HG03565 (cell line): Measurements from ENCODE around the gene SIRPD.

Experiments
- ATAC-seq: cut with Tn5 transposase; IDR thresholded peaks from one replicate; pipeline ENCODE4 v1.9.1; 2021; ENCODE audit warnings: mild to moderate bottlenecking, moderate library complexity; ENCODE audit not compliant: unreplicated experiment

SIRPD gene

GRCh38 chr20:1538655-1539054, 18.9 kb downstream of the SIRPD start:
- ATAC-seq, result no peak

GRCh38 chr20:1537731-1538058, 19.8 kb downstream of the SIRPD start:
- no peak for ATAC-seq

GRCh38 chr20:1536893-1537730, 20.4 kb downstream of the SIRPD start:
- no peak for ATAC-seq

DNA sequence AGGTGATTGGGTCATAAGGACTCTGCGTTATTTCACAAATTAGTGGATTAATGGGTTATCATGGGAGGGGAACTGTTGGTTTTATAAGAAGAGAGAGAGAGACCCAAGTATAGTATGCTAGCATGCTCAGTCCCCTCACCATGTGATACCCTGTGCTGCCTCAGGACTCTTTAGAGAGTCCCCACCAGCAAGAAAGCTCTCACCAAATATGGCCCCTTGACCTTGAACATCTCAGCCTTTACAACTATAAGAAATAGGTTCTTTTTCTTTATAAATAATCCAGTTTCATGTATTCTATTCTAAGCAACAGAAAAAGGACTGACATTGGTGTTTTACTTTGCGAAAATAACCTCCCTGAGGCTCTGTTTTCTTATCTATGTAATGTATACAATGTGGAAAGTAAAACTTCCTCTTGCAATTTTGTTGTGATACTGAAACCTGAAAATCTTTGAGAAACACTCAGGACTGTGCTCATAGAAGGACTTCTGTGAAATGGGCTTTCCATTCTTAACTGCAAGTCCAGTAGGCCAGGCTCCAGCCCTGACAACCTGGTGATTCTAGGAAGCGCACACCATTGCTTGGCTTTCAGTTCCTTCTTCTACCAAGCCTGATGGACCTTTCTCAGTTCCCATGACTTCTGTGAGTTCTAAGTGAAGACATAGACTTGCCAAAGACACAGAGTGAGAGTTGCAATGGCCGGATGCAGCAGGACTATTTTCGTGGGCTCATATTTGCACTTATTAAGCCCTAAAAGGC, 21.9 kb downstream of the SIRPD start:
- peak; percentile 88 for ATAC-seq

DNA sequence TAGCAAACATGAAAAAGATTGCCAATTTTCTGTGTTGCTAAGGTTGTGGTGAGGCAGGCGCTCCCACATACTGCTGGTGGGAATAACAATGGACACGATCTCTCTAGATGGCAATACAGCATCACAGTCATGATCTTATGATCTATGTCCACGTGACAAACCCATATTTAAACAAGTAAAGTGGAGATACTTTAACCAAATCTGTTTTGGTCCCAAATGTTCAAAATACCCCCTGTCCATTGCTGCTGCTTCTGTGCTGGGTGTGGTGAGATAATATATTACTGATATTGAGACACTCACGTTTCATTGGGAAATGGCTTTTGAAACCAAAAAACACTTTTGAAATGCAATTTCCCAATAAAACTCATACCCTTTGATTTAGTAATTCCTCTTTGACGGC, 23.0 kb downstream of the SIRPD start:
- ATAC-seq, result no peak

- ATAC-seq, result no peak
These were observed 24.4 kb downstream of the SIRPD start for GRCh38 chr20:1533059-1533458.

GRCh38 chr20:1528811-1529210, 28.7 kb downstream of the SIRPD start:
- no peak for ATAC-seq

- ATAC-seq, result no peak
These were observed 29.6 kb downstream of the SIRPD start for GRCh38 chr20:1527923-1528322.

- ATAC-seq, result no peak
These were observed 30.6 kb downstream of the SIRPD start for GRCh38 chr20:1526896-1527295.

DNA sequence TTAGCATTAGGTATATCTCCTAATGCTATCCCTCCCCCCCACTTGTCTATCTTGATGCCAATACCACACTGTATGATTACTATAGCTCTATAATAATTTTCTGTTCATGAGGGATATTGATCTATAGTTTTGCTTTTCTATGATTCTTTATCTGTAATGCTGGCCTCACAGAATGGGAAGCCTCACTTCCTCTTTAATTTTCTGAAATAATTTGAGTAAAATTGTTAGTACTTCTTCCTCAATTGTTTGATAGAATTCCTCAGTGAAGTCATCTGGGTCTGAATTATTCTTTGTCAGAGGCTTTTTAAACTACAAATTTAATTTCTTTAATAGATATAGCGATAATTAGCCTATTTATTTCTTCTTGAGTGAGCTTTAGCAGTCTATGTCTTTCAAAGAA, 31.2 kb downstream of the SIRPD start:
- no peak for ATAC-seq

- ATAC-seq, result no peak
These were observed 33.5 kb downstream of the SIRPD start for GRCh38 chr20:1524004-1524403.

- no peak for ATAC-seq
These were observed 40.5 kb downstream of the SIRPD start for GRCh38 chr20:1517010-1517409.

DNA sequence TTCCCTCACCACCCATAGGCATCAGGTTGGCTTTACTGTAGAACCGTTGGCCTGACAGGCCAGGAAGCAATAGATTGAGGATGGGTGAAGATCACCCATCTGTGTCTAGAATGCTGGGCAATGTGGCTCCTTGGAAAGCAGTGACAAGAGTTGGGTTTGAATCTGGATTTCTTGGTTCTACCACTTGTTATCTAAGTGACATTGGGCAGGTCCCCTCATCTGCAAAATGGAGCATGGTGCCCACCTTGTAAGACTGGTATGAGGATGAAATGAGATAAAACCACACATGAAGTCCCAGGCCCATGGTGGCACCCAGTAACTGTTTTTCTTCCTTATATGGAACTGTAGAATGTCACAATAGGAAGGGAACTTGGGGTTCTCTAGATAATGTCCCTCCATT, 43.7 kb downstream of the SIRPD start:
- no peak for ATAC-seq

GRCh38 chr20:1509237-1509636, 48.3 kb downstream of the SIRPD start:
- no peak for ATAC-seq

GRCh38 chr20:1508574-1508973, 48.9 kb downstream of the SIRPD start:
- no peak for ATAC-seq

GRCh38 chr20:1507276-1507675, 50.2 kb downstream of the SIRPD start:
- ATAC-seq, result no peak

DNA sequence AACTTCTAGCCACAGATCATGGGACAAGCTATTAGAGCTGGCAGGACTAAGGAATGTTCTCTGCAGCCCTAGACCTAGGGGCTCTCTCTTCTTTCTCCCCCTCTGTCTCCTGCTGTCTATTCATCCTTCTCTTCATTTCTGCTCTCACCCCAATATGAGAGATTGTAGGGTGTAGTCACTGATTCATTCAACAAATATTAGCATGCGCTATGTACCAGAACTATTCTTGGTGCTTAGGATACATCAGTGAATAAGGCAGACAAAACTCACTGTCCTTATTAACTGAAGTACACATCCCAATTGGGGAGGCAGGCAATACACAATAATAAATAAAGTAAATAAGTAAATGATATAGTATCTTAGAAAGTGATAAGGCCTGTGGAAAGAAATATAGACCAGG, 51.6 kb downstream of the SIRPD start:
- ATAC-seq, result no peak

DNA sequence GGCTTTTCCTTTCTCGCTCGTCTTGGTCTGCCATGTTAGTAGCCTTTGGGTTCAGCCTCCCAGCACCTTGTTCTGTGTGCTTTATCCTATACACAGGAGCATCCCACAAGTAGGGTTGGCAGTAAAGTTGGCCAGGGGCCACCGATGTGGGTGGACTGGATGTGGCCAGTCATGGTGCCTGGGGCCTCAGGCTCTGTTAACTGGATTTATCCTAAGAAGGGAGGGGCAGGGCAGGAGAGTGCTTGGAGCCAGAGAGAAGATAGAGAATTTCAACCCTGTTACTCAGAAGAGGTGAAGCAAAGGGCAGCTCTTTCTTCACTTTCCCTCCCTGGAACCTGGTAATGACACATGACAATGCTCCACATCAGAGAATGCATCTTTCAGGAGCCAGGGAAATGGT, 52.1 kb downstream of the SIRPD start:
- no peak for ATAC-seq

GRCh38 chr20:1503564-1504227, 53.8 kb downstream of the SIRPD start:
- peak; percentile 96 for ATAC-seq

DNA sequence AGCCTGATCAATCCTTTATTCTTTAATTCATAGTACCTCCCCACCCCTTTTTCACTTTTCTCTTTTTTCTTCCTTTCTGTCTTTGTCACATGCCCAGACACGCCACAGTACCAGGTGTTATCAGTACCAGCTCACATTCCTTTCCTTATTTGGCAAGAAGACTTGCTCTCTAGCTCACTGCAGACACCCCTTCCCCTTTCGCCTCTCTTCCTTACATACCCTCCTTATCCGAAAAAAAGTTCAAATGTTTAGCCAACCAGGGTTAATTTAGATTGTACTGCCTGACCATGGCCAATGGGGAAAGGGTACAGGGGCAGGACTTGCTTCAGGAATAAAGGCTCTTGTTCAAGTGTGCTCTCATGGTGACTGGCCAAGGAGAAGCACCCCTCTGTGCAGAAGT, 57.0 kb downstream of the SIRPD start:
- no peak for ATAC-seq

DNA sequence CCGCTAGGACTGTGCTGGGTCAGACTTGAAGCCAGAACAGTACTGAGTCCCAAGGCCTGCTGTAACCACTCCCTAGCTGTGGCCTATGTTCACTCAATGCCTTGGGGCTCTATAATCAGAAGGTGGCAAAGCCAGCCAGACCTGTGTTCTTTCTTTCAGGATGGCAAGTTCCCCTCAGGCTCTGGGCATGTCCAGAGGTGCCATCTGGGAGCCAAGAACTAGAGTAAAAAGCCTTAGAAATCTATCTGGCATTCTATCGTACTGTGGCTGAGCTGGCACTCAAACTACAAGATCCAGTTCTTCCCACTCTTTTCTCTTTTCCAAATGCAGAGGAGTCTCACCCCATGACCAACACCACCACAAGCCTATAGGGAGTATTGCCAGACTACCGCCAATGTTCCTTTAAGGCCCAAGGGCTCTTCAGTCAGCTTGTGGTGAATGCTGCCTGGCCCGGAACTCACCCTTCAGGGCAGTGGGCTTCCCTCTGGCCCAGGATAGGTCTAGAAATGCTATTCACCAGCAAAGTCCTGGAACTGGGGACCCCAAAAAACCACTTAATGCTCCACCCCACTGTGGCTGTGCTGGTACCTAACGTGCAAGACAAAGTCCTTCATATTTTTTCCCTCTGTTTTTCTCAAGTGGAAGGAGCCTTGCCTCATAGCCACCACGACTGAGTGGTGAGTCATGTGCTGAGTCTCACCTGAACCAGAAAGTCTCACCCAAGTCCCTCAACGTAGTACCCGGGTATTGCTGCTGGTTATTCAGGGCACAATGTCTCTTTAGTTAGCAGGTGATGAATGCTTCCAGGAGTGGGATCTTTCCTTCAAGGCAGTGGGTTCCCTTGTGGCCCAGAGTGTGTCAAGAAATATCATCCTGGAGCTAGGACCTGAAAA, 57.7 kb downstream of the SIRPD start:
- no peak for ATAC-seq
